SK-MEL-5 (cell line): Measurements from ENCODE around the gene ZNF275. TPM values are rescaled to one million over a fixed set of nuclear protein-coding genes. Genes with fewer than 3 reads are reported as not detected.

ENCODE experiments used
- DNase-seq: peaks from one replicate; pipeline ENCODE4 v3.0.0-alpha.2; 2016; ENCODE audit warnings: low read depth, low spot score
- in situ Hi-C: cut with HindIII; loops from 2 replicates; pipeline ENCODE4 v1.10.0; 2016; ENCODE audit warnings: low sequenced_read_pairs, high pct_unique_total_duplicates, low pct_unique_long_range_greater_than_20kb
- total RNA-seq: library from RNA; depleted of rRNA; stranded (reverse); fragments of >200 nt; shearing (Covaris generic); gene quantifications from 2 replicates; pipeline ENCODE4 v1.2.3, GENCODE V29; 2014

The ZNF275 gene
- total RNA-seq, 1 experiment from 2014 or later = 9.1 TPM

DNA sequence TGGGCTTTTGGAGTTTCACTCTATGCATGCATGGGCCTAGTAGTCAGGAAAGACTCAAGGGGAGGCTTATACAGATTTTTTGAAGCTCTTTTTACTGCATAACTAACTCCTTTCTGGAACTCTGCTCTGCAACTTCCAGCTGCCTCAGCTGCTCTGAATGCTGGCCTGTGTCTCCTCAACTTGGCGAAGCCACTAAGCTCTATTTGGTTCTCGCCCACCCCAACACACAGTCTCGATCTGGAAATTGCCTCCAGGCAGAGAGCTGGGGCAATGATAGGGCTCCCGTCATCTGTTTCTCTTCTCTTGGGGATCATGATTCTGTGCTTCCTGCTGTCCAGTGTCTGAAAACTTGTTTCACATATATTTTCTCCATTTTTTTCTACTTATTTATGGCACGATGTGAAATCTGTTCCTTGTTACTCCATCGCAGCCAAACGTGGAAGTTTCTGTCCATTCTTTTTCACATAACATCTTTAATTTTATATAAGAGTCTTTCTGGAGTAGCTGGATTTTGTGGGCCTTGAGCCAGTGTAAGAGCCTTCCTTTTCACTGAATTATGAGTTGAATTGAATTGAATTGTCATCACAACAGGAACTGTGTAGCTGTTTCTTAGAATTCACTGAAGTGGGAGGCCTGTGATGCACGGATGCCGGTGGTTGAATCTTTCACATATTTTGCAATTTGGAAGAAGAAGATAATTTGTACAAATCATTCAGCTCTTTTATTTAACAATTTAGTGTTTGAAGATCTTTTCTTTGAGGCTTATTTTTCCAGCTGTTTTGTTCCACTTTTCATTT lies 9.0 kb downstream of the ZNF275 start:
- no peak for DNase-seq
- in situ Hi-C loops = no loop called here

DNA sequence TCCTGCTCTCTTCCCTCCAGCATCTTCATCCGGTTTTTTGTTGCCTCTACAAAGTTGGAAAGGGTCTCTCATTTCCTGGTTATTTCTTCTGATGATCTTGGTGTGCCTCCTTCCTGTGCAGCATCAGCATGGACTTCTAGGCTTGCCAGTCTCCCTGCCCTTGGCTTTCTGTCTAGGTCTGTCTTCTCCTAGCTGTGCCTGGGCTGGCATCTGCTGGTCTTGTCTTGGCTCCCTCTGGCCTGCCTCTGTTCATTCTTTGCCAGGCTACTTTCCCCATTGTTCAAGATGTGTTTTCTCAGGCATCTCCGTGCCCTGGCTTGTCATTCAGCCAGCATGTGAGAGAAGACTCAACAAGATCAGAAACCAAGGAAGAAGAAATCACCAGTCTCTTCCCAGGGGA lies 9.7 kb downstream of the ZNF275 start:
- DNase-seq = no peak
- in situ Hi-C loops = no loop called here

DNA sequence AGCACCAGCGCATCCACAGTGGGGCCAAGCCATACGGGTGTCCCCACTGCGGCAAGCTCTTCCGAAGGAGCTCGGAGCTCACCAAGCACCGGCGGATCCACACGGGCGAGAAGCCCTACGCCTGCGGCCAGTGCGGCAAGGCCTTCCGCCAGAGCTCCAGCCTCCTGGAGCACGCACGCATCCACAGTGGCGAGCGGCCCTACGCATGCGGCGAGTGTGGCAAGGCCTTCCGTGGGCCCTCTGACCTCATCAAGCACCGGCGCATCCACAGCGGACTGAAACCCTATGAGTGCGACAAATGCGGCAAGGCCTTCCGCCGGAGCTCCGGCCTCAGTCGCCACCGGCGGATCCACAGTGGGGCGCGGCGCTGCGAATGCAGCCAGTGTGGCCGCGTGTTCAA lies 13.6 kb downstream of the ZNF275 start:
- in situ Hi-C loops = no loop called here
- DNase-seq = no peak

GRCh38 chrX:153348421-153348820 lies 14.5 kb downstream of the ZNF275 start:
- DNase-seq = no peak
- in situ Hi-C loops = no loop called here

- in situ Hi-C loops = no loop called here
- no peak for DNase-seq
Observed at GRCh38 chrX:153349952-153350351, 16.0 kb downstream of the ZNF275 start.

DNA sequence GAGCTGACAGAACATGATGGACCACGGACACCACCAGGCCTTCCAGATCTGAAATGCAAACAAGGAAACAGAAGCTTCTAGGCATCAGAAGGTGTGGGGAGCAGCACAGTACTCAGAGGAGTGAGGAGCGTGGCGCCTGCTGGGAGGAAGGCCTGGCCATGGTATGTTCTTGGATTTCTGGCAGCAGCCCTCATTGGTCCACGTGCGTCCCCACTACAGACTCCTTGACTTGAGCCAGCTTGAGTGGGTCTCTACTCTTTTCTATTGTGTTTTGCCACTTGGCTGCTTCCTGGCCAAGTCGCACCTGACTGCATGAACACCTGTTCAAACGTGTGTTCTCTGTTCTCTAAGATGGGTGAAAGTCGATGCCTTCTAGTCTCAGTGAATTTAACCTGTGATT lies 18.0 kb downstream of the ZNF275 start:
- in situ Hi-C loops = no loop called here
- no peak for DNase-seq

GRCh38 chrX:153352858-153353257 lies 18.9 kb downstream of the ZNF275 start:
- in situ Hi-C loops = no loop called here
- DNase-seq = no peak

- peak; percentile 10 for DNase-seq
- in situ Hi-C loops = no loop called here
Observed at GRCh38 chrX:153353416-153353815, 19.5 kb downstream of the ZNF275 start.

DNA sequence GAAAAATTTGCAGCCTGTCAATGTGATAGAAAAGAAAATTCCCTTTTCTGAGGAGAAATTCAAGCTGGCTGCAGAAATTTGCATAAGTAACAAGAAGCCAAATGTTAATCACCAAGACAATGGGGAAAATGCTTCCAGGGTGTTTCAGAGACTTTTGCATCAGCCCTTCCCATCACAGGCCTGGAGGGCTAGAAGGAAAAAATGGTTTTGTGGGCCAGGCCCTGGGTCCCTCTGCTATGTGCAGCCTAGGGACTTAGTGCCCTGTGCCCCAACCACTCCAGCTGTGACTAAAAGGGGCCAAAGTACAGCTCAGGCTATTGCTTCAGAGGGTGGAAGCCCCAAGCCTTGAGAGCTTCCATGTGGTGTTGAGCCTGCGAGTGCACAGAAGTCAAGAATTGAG lies 23.9 kb downstream of the ZNF275 start:
- no peak for DNase-seq
- in situ Hi-C loops = no loop called here

DNA sequence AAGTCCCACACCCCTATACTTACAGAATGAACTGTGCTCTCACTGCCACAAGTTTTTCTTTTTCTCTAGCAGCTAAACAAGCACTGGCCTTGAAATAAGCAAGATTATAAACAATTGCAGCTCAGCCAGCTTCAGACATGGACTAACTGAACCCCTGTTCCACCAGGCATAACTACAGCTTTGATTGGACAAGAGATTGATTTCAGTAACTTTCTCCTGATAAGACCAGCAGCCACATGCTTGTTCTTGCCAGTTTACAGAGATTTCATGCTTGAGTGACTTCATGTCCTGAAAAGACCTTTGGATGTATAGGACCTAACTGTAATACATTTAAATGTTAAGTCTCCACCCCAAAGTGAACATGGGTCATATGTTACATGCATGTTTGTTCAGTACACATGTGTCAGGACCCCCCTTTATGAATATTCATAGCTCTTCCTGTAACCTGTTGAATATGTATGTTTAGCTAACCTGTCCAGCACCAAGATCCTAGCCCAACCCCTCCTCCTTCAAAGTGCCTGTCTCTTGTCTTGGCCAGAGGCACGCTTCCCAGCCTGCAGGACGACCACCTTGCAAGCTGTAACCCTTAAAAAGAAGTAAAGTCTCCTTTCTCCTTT lies 27.9 kb downstream of the ZNF275 start:
- in situ Hi-C loops = no loop called here
- no peak for DNase-seq

DNA sequence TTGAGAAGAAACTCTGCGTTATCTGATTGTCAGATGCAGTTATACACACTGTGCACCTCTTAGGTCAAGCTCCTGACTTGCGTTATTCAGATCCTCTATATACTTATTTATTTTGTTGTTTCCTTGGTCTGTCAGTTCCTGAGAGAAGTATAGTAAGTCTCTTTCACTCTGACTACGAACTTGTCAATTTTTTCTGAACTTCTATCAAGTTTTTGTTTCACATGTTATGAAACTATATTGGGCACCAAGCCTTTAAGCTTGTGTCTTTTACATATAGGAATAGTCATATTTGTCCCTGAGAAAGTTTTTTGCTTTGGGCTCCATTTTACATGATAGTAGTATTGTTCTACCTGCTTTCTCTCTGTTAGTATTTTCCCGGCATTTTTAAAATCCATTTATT lies 31.7 kb downstream of the ZNF275 start:
- in situ Hi-C loops = no loop called here
- DNase-seq = no peak

DNA sequence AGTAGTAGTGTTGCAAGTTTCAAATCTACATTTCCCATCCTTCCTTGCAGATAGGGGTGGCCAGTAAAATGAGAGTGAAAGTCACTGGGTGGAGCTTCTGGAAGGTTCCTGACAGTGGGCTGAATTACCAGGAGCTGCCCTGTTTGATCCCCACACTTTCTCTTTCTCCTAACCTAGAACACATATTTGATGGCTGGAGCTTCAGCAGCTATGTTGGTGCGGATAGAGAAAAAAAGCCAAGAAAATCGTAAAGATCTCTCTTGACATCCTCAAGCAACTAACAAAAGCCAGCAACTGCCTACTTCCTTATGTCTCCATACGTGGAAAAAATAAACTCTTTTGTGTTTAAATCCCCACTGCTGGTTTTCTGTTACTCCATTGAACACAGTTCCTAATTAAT lies 32.2 kb downstream of the ZNF275 start:
- no peak for DNase-seq
- in situ Hi-C loops = no loop called here

DNA sequence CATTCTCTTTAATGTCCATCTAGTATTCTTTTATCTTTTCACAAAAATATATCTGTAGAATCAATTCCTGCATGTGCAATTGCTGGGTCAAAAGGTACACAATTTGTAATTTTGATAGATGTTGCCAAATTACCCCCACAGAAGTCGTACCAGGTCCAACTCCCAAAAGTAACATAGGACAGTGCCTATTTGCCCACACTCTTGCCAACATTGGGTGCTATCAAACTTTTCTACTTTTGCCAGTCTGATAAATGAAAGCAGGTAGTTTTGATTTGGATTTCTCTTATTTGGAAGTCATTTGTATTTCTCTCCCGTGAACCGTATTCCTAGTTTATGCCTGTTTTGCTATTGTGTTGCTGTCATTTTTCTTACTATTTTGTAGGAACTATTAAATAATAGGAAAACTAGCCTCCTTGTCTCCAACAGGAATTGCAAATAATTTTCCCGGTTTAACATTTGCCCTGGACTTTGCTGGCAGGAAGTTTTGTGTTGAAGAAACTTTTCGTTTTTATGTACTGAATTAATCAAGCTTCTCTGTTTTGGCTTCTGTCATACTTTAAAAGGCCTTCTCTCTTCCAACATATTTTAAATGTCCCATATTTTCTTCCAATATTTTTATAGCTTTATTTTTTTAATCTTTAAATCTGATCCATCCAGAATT lies 33.1 kb downstream of the ZNF275 start:
- DNase-seq = no peak
- in situ Hi-C loops = no loop called here

DNA sequence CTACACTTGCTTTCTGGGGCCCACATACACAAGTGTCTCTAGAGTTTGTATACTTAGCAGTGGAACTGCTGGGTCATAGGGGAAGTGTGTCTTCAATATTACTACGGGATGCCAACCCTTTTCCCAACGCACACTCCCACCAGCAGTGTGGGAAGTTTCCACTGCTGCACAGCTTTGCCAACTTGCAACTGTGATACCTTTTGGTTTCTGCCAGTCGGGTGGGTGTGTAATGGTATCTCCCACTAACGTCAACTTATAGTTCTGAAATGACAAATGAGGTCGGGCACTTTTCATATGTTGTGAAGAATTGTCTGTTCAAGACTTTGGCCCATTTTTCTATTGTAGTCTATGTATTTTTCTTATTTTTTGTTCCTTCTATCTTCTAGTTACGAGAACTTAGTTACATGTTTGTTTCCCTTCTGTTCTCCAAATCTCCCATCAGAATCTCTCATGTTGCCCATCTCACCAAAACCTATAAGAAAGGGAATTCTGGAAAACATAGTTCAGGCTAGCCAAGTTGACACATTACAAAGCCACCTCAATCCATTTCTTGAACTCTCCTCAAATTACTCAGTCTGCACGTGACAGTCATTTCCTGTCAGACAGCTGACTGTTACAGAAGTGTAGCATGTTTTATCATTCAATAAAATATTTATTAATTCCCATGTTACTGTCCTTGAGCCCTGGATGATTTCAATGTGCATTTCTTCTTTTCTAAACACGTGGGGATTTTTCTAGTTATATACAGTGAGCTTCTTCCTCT lies 36.5 kb downstream of the ZNF275 start:
- in situ Hi-C loops = no loop called here
- no peak for DNase-seq

GRCh38 chrX:153371256-153371655 lies 37.3 kb downstream of the ZNF275 start:
- no peak for DNase-seq
- in situ Hi-C loops = no loop called here

DNA sequence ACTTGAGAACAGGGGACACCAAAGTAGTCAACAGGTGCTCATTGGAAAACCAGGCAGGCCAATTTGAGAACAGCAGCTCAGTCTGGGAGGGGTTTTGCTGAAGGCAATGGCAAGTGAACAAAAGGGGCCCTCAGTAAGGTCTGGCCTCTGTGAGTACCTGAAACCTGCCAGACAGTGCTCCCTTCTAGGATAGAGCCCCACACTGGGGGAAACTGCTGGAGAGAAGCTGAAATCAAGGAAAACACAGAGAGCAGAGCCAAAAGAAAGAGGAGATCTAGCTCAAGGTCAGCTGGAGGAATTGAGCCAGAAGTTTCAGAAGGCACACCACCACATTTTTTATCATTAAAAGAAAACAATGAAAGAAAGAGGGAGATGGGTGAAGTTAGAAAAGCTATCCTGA lies 39.0 kb downstream of the ZNF275 start:
- DNase-seq = no peak
- in situ Hi-C loops = no loop called here

GRCh38 chrX:153374426-153374825 lies 40.5 kb downstream of the ZNF275 start:
- no peak for DNase-seq
- in situ Hi-C loops = no loop called here

GRCh38 chrX:153375571-153375970 lies 41.6 kb downstream of the ZNF275 start:
- in situ Hi-C loops = no loop called here
- no peak for DNase-seq
